Smooth muscle cell (in vitro differentiated cells): ENCODE data around the gene ARHGAP6. TPM values are rescaled to one million over a fixed set of nuclear protein-coding genes. Genes with fewer than 3 reads are reported as not detected.

Source experiments
- DNase-seq: peaks from one replicate; lab custom pipeline; 2025; ENCODE audit not compliant: unreplicated experiment; lab: John Stamatoyannopoulos, UW
- H2AFZ ChIP-seq: fragments of 200-600 bp; sonication (generic); 2 replicates; pipeline ENCODE4 v1.6.0; 2016; ENCODE audit warnings: antibody characterized with exemption, low read depth, mild to moderate bottlenecking
- H3F3A ChIP-seq: fragments of 200-600 bp; sonication (generic); 2 replicates; pipeline ENCODE4 v1.6.0; 2017; ENCODE audit warnings: antibody characterized with exemption, low read depth
- H3K27ac ChIP-seq: fragments of 200-600 bp; sonication (generic); 2 replicates; pipeline ENCODE4 v1.5.1; 2016; ENCODE audit warnings: low read depth, mild to moderate bottlenecking
- H3K27me3 ChIP-seq: fragments of 200-600 bp; sonication (generic); 2 replicates; pipeline ENCODE4 v1.6.1; 2016; ENCODE audit warnings: low read depth, mild to moderate bottlenecking
- H3K36me3 ChIP-seq: fragments of 200-600 bp; sonication (generic); 2 replicates; pipeline ENCODE4 v1.5.1; 2016; ENCODE audit warnings: low read depth
- H3K4me1 ChIP-seq: fragments of 200-600 bp; sonication (generic); 2 replicates; pipeline ENCODE4 v1.5.1; 2016; ENCODE audit warnings: low read depth
- H3K4me2 ChIP-seq: fragments of 200-600 bp; sonication (generic); 2 replicates; pipeline ENCODE4 v1.6.0; 2016; ENCODE audit warnings: mild to moderate bottlenecking
- H3K4me3 ChIP-seq: fragments of 200-600 bp; sonication (generic); 2 replicates; pipeline ENCODE4 v1.5.1; 2016; ENCODE audit warnings: mild to moderate bottlenecking
- H3K79me2 ChIP-seq: fragments of 200-600 bp; sonication (generic); 2 replicates; pipeline ENCODE4 v1.6.0; 2016; ENCODE audit warnings: low read depth, mild to moderate bottlenecking
- H3K9ac ChIP-seq: fragments of 200-600 bp; sonication (generic); 2 replicates; pipeline ENCODE4 v1.6.0; 2016; ENCODE audit warnings: low read depth
- H3K9me3 ChIP-seq: fragments of 200-600 bp; sonication (generic); replicated peaks from 2 replicates; pipeline ENCODE4 v1.5.1; 2016; ENCODE audit warnings: low read depth
- H4K20me1 ChIP-seq: fragments of 200-600 bp; sonication (generic); 2 replicates; pipeline ENCODE4 v1.6.0; 2016; ENCODE audit warnings: low read depth
- WGBS: methylation state at CpG from one replicate; pipeline ENCODE4 v1.1.7; 2016; ENCODE audit warnings: low lambda C conversion rate; 5-methylcytosine and 5-hydroxymethylcytosine counted together
- polyA plus RNA-seq: library from polyadenylated mRNA; unstranded; fragments of >200 nt; fragmentation: Nextera tagmentation; extraction: Ambion mirVana; gene quantifications from 2 replicates; pipeline ENCODE4 v1.2.1, GENCODE V29; 2016
- total RNA-seq: library from RNA; depleted of rRNA; stranded (reverse); fragments of >200 nt; gene quantifications from 2 replicates; pipeline ENCODE4 v1.2.3, GENCODE V29; 2014
- TF ChIP-seq, protein P1 (sequence below): fragments of 200-600 bp; sonication (generic); IDR thresholded peaks from 2 replicates; pipeline ENCODE4 v1.5.1; 2017; ENCODE audit warnings: borderline replicate concordance, mild to moderate bottlenecking, antibody characterized with exemption; ENCODE audit not compliant: insufficient read depth, poor library complexity, severe bottlenecking

The ARHGAP6 gene
- total and polyA plus RNA-seq, 2 experiments from 2014 or later = 0.55 to 0.90 TPM

GRCh38 chrX:11702965-11703631, 37.4 kb upstream of the ARHGAP6 start:
- H3F3A ChIP-seq = no peaks in the 10 kb centered on the region
- DNase-seq = no peak
- H3K27ac ChIP-seq = no peak overlapping the region
- no peak overlapping the region for H3K4me3 ChIP-seq
- H4K20me1 ChIP-seq = no peaks in the 10 kb centered on the region
- H3K79me2 ChIP-seq = no peaks in the 10 kb centered on the region
- no peaks in the 10 kb centered on the region for H3K4me1 ChIP-seq
- no peak overlapping the region for H3K4me2 ChIP-seq
- H3K36me3 ChIP-seq = no peaks in the 10 kb centered on the region
- no peak overlapping the region for H2AFZ ChIP-seq
- no peak overlapping the region for H3K9ac ChIP-seq
- H3K27me3 ChIP-seq = no peaks in the 10 kb centered on the region
- no peaks in the 10 kb centered on the region for H3K9me3 ChIP-seq
- TF ChIP-seq, protein P1, sequence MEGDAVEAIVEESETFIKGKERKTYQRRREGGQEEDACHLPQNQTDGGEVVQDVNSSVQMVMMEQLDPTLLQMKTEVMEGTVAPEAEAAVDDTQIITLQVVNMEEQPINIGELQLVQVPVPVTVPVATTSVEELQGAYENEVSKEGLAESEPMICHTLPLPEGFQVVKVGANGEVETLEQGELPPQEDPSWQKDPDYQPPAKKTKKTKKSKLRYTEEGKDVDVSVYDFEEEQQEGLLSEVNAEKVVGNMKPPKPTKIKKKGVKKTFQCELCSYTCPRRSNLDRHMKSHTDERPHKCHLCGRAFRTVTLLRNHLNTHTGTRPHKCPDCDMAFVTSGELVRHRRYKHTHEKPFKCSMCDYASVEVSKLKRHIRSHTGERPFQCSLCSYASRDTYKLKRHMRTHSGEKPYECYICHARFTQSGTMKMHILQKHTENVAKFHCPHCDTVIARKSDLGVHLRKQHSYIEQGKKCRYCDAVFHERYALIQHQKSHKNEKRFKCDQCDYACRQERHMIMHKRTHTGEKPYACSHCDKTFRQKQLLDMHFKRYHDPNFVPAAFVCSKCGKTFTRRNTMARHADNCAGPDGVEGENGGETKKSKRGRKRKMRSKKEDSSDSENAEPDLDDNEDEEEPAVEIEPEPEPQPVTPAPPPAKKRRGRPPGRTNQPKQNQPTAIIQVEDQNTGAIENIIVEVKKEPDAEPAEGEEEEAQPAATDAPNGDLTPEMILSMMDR = no peak
- WGBS = 70% methylated on average over 6 of the region's 6 CpGs

DNA sequence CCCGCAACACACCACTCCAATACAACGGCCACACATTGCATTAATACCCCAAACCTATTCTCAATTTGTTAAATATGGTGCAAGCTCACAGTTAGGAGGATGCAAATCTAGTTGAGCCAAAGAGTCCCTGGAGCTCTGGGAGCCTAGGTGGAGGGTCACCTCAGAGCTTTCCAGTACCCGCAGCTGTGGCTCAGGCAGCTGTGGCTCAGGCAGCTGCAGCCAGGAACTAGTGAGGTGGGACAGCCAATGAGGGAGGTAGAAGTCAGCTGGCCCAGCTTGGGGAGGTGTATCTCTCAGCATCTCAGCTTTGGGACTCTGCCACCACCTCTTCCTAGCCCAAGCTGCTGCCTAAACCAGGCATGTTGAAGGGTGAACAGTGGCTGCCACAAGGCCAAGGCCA, 36.7 kb upstream of the ARHGAP6 start:
- TF ChIP-seq, protein P1 = no peak
- 93% methylated on average over 3 of the region's 3 CpGs for WGBS
- DNase-seq = no peak
- Histone ChIP-seq H3K9ac (no peak overlapping the region), H3F3A (no peaks in the 10 kb centered on the region), H3K9me3 (no peaks in the 10 kb centered on the region), H3K27me3 (no peaks in the 10 kb centered on the region), H3K36me3 (no peaks in the 10 kb centered on the region), H3K4me2 (no peak overlapping the region), H3K4me3 (no peak overlapping the region), H3K79me2 (no peaks in the 10 kb centered on the region), H4K20me1 (no peaks in the 10 kb centered on the region), H3K4me1 (no peaks in the 10 kb centered on the region), H3K27ac (no peak overlapping the region), H2AFZ (no peak overlapping the region)

GRCh38 chrX:11698702-11699101, 33.0 kb upstream of the ARHGAP6 start:
- TF ChIP-seq, protein P1 = no peak
- no peak for DNase-seq
- H3K27ac ChIP-seq = no peak overlapping the region

GRCh38 chrX:11688201-11688600, 22.5 kb upstream of the ARHGAP6 start:
- 53% methylated on average over 2 of the region's 2 CpGs for WGBS
- Histone ChIP-seq H3K4me2 (no peak overlapping the region), H3K4me3 (no peak overlapping the region), H3F3A (no peaks in the 10 kb centered on the region), H3K9ac (no peak overlapping the region), H4K20me1 (no peaks in the 10 kb centered on the region), H3K4me1 (no peaks in the 10 kb centered on the region), H3K27ac (no peak overlapping the region), H3K9me3 (no peaks in the 10 kb centered on the region), H3K79me2 (no peaks in the 10 kb centered on the region), H2AFZ (no peak overlapping the region), H3K27me3 (no peaks in the 10 kb centered on the region), H3K36me3 (no peaks in the 10 kb centered on the region)
- DNase-seq = no peak
- TF ChIP-seq, protein P1 = no peak

More at GRCh38 chrX:11698702-11699101, 33.0 kb upstream of the ARHGAP6 start:
- no peak overlapping the region for H3K4me3 ChIP-seq
- no peak overlapping the region for H3K4me2 ChIP-seq
- H3K4me1 ChIP-seq = no peaks in the 10 kb centered on the region
- WGBS = 60% methylated on average over 3 of the region's 3 CpGs
- H3K79me2 ChIP-seq = no peaks in the 10 kb centered on the region
- H3K9ac ChIP-seq = no peak overlapping the region
- H3K9me3 ChIP-seq = peaks cover 3% of the 10 kb centered on the region
- no peaks in the 10 kb centered on the region for H3F3A ChIP-seq
- no peak overlapping the region for H2AFZ ChIP-seq
- no peaks in the 10 kb centered on the region for H3K27me3 ChIP-seq
- H4K20me1 ChIP-seq = no peaks in the 10 kb centered on the region
- no peaks in the 10 kb centered on the region for H3K36me3 ChIP-seq
